Measurements from ENCODE around the gene GP5.

The GP5 gene

DNA sequence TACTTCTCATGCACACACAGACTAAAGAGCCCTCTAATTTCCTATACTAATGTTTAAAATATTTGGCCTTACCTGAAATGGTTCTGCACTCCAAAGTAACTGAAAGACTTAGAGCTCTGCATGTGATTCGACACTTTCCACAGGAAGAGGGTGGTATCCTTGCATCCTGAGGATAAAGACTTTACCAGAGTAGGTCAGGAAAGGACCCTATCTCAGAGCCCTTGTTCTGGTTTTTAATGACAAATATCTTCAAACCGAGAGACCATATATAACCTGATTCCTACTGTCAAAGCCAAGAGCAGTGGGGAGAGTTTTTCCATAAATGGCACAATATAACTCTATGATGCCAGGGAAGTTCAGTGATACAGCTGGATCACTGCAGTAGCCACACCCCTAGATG is at the start of gene GP5:
Gene GP5 (minus strand): TSS at position 101 of the 400 bp plus-strand sequence. CDS start 984 bp downstream, outside the sequence.
- DNase-seq (ENCODE audit: low read depth), result no peak

- no peak for DNase-seq (ENCODE audit: low read depth)
These were observed 48.6 kb upstream of the GP5 start for GRCh38 chr3:194447657-194448056.

- DNase-seq (ENCODE audit: low read depth), result no peak
These were observed 48.1 kb upstream of the GP5 start for GRCh38 chr3:194447161-194447560.

- no peak for DNase-seq (ENCODE audit: low read depth)
These were observed 47.7 kb upstream of the GP5 start for GRCh38 chr3:194446754-194447153.

GRCh38 chr3:194446172-194446571 is 47.1 kb upstream of the GP5 start:
- DNase-seq (ENCODE audit: low read depth), result no peak

DNA sequence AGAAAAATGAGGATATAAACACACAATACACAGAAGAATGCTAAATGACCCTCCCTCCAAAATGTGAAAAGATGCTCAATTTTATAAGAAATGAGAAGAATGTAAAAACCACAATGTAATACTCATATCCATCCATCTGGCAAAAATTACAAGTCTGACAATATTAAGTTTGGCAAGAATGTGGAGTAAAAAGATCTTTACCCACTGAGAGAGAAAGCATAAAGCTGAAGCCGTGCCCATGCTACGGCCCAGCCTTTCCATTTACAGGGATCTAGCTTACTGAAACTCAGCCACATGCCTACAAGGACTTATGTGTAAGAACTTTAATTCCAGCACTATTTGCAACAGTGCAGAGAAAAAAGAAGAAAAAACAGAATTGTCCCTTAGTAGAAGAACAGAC is 44.8 kb upstream of the GP5 start:
- peak; percentile 74 for DNase-seq (ENCODE audit: low read depth)

DNA sequence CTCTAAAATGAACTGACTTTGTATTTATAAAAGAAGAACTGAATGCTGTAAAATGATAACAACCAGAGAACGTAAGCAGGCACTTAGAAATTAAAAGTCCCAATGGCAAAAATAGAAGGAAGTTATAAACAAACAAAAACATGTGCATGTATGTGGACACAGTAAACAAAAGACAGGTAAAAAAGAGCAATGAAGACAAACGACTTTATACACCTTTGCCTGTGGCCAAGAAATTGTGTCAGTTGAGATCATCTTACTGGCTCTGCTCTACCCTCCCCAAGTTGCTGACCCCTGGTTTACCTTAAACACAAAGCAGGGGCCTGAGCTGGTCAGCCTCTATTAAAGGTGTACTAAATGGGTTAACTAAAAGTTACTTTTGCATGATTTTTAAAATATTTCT is 41.7 kb upstream of the GP5 start:
- DNase-seq (ENCODE audit: low read depth), result no peak

GRCh38 chr3:194439881-194440550 is 41.0 kb upstream of the GP5 start:
- DNase-seq (ENCODE audit: low read depth), result no peak

DNA sequence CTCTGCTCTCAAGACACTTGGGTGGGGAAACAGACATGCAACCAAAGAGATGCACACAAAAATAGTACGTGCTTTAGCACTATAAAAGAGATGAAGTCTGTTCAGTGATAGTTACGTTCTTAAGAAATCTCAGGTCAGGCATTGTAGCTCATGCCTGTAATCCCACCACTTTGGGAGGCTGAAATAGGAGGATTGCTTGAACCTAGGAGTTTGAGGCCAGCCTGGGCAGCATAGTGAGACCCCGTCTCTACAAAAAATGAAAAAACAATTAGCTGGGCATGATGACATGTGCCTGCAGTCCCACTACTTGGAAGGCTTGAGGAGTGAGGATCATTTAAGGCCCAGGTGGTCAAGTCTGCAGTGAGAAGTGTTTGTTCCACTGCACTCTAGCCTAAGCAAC is 35.4 kb upstream of the GP5 start:
- DNase-seq (ENCODE audit: low read depth), result no peak

DNA sequence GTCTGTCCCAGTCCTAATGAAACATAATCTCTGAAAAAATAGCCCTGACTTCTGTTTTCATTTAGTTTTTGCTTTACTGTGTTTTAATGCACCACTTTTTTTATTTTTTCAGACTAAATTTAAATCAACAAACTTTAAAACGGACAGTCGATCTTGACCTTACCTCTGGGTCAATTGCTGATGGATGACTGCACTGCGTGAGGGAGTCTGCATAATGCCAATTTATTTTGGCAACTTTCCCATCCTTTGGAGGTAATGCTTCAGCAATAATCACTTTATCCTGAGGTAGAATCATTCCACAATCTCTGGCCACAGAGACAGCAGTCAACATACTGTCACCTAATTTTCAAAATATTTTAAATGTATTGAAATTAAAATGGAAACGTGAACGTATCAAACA is 32.5 kb upstream of the GP5 start:
- DNase-seq (ENCODE audit: low read depth), result no peak

GRCh38 chr3:194425399-194425798 is 26.3 kb upstream of the GP5 start:
- DNase-seq (ENCODE audit: low read depth), result no peak

DNA sequence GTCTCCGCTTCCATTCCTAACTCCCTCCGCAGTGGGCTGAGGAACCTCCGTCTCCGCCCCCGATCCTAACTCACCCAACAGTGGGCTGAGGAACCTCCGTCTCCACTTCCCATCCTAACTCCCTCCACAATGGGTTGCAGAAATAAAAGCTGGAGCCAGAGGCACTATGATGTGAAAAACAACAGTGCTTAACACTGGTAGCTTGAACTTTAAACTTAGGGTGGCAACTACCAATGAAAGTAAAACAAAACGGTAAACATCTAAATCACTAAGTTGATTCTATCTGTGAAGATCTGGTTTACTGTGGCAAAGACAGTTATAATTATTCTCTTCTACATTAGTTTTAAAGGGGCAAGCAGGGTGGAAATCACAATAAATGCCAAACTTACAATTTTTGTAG is 25.9 kb upstream of the GP5 start:
- DNase-seq (ENCODE audit: low read depth), result no peak

DNA sequence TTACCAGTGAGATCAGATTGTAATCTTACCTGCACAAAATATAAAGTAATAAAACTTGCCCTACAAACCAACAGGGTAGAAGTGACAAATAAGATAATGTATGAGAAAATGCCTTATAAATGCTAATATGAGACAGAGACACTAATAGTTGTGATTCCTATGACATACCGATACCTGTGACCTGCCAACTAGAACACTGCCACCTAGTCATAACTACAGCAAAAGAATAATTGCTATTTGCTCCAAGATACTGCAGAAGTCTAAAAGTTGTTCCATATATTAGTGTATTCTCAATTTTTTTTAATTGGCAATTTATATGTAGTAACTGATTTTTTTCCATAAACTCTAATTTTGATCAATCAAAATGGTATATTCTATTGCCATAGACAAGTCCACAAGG is 25.3 kb upstream of the GP5 start:
- no peak for DNase-seq (ENCODE audit: low read depth)

GRCh38 chr3:194423317-194423716 is 24.3 kb upstream of the GP5 start:
- DNase-seq (ENCODE audit: low read depth), result no peak

DNA sequence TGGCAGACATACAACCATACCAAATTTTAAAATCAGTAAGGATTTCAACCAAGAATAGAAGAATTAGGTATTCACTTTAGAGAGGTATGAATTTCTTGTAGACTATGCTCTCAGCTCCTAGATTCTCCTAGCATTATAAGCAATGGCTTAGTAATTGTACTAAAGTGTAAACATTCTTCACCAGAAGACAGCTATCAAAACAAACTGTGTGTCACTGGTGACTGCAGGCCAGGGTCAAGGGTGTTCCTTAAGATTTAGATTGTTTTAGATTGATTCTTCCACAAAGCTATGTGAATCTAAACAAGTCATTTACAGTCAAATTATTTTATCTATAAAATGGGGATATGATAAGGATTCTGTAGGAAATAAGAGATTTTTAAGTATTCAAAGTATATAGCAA is 23.1 kb upstream of the GP5 start:
- peak; percentile 23 for DNase-seq (ENCODE audit: low read depth)

GRCh38 chr3:194418671-194419070 is 19.6 kb upstream of the GP5 start:
- DNase-seq (ENCODE audit: low read depth), result no peak

DNA sequence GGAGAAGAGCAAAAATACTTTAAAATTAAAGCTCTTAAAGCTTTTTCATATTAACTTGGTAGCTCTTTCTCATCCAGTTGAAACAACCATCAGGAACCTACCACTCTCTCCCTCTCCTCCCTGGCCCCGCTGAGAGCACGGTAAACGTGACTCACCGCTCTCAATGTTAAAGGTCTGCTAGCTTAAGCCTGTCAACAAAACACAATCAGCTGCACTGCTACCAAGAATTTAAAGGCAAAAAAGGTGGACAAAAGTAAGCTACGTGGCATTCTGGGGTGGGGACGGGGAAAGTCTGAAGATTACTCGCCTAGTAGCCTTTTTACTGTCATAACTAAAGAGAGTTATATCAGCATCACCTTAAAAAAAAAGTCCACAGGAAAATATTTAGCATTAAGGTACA is 8.4 kb upstream of the GP5 start:
- no peak for DNase-seq (ENCODE audit: low read depth)

DNA sequence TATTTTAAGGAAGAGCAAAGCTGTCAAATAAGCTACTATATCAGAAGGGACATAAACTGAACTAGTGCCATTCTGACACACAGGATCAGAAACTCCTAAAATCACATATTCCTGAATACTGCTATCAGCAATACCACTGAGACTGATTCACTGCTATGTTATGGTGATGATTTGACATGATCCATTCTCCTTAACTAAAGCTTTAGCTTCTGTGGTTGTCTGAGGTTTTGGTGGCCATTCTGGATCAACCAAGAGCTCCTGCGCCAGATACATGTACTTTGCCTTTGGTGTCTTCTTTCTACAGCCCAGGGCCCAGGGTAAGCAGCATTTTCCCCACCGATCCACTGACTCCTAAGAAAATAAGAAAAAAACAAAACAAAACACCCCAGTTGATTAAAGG is 6.7 kb upstream of the GP5 start:
- DNase-seq (ENCODE audit: low read depth), result no peak

GRCh38 chr3:194404365-194405140 is 5.5 kb upstream of the GP5 start:
- peak; percentile 44 for DNase-seq (ENCODE audit: low read depth)

DNA sequence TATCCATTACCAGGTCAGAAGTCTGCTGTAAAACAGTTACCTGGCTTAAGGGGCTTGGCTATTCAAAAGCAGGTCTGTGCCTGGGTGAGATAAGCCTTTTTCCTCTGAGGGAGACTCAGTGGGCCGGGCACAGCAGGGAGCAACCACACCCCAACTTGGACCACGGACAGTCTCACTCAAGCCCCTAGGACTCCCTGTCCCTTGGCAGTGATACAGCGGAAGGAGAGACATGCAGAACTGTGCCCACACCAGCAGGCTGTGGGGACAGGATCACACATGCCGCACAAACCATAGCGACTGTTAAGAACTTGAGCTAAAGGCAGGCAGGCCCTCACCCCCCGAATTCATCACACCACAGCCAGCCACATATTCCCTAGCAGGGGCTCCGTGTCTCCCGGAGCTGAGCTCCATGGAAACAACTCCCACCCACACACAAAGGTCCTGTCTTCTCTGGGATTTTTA is 2.8 kb upstream of the GP5 start:
- no peak for DNase-seq (ENCODE audit: low read depth)

DNA sequence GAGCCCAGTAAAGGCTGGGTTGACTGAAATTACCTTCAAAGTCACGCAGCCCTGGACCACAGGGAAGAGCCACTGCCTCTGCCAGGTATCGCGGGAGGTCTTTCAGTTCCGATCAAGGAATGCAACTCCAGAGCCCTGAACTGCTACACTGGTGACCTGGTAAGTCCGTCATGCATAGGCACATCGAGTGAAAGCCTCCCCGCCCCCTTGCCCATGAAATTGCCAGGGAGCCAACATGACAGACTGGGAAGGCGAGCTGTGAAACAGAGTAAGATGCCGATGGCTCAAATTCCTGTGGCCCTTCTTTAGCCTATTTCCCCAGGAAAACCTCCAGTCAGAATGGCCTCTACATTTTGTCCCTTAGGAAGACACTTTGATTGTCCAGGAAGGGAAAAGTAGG is 2.3 kb upstream of the GP5 start:
- DNase-seq (ENCODE audit: low read depth), result no peak

DNA sequence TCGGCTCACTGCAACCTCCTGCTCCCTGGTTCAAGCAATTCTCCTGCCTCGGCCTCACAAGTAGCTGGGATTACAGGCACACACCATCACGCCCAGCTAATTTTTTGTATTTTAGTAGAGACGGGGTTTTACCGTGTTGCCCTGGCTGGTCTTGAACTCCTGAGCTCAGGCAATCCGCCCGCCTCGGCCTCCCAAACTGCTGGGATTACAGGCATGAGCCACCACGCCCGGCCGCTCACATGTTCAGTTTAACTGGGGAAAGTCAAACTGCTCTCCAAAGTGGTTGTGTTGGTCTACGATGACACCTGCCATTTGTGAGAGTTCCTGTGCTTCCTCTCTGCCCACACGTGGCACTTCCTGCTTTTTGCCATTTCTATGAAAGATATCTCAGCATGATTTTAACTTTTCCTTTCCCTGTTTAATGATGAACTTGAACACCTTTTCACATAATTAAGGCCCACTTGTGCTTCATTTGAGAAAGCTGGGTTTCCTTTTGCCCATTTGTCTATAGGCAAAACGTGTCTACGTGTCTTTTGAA is 877 bp upstream of the GP5 start:
- DNase-seq (ENCODE audit: low read depth), result no peak

GRCh38 chr3:194397757-194398312 is 1.2 kb downstream of the GP5 start:
- DNase-seq (ENCODE audit: low read depth), result no peak
